HepG2 (cell line): ENCODE data around the gene ESRP2. TPM values are rescaled to one million over a fixed set of nuclear protein-coding genes. Genes with fewer than 3 reads are reported as not detected.

Experiments
- AFF4 ChIP-seq: sonication (generic); formaldehyde crosslinking; IDR thresholded peaks from 2 replicates; pipeline ENCODE4 v1.4.0; 2020; ENCODE audit warnings: missing genetic modification reagents
- ATF5 ChIP-seq: sonication (generic); formaldehyde crosslinking; IDR thresholded peaks from 2 replicates; pipeline ENCODE4 v1.4.0; 2020; ENCODE audit warnings: mild to moderate bottlenecking, low read depth, missing genetic modification reagents
- CBFB ChIP-seq: sonication (generic); formaldehyde crosslinking; IDR thresholded peaks from 2 replicates; pipeline ENCODE4 v1.4.0; 2020; ENCODE audit warnings: missing genetic modification reagents
- CERS6 ChIP-seq: sonication (generic); formaldehyde crosslinking; IDR thresholded peaks from 2 replicates; pipeline ENCODE4 v1.5.0; 2020; ENCODE audit warnings: missing genetic modification reagents
- DRAP1 ChIP-seq: IDR thresholded peaks from 2 replicates; pipeline ENCODE4 v1.6.1; 2016; ENCODE audit warnings: missing genetic modification reagents, missing compliant biosample characterization
- JARID2 ChIP-seq: sonication (generic); formaldehyde crosslinking; IDR thresholded peaks from 2 replicates; pipeline ENCODE4 v1.8.1; 2023; ENCODE audit warnings: missing genetic modification reagents, inconsistent platforms; ENCODE audit not compliant: insufficient replicate concordance
- MAZ ChIP-seq, 2 experiments: sonication (generic) in 1 of 2; formaldehyde crosslinking in 1 of 2; IDR thresholded peaks; 2 replicates each; pipeline versions ENCODE4 v1.5.0 to v1.6.1; 2012 to 2020; ENCODE audit warnings: low read depth in 2 of 2, mild to moderate bottlenecking in 2 of 2, borderline replicate concordance in 1 of 2, improper control_type of control experiment in 1 of 2, low read length in 1 of 2, missing genetic modification reagents in 1 of 2, moderate library complexity in 1 of 2
- MTF1 ChIP-seq: sonication (generic); formaldehyde crosslinking; IDR thresholded peaks from 2 replicates; pipeline ENCODE4 v1.5.0; 2020; ENCODE audit warnings: missing genetic modification reagents
- MXD1 ChIP-seq: sonication (generic); formaldehyde crosslinking; IDR thresholded peaks from 2 replicates; pipeline ENCODE4 v1.4.0; 2020; ENCODE audit warnings: mild to moderate bottlenecking, missing genetic modification reagents
- NFKBIZ ChIP-seq: IDR thresholded peaks from 2 replicates; pipeline ENCODE4 v1.6.1; 2018; ENCODE audit warnings: missing genetic modification reagents, missing compliant biosample characterization
- RFXAP ChIP-seq: sonication (generic); formaldehyde crosslinking; IDR thresholded peaks from 2 replicates; pipeline ENCODE4 v1.4.0; 2020; ENCODE audit warnings: missing genetic modification reagents, borderline replicate concordance
- ZFP62 ChIP-seq: sonication (generic); formaldehyde crosslinking; IDR thresholded peaks from 2 replicates; pipeline ENCODE4 v1.4.0; 2020; ENCODE audit warnings: missing genetic modification reagents
- ZFY ChIP-seq: sonication (generic); formaldehyde crosslinking; IDR thresholded peaks from 2 replicates; pipeline ENCODE4 v1.4.0; 2020; ENCODE audit warnings: missing genetic modification reagents
- ZNF367 ChIP-seq: sonication (generic); formaldehyde crosslinking; IDR thresholded peaks from 2 replicates; pipeline ENCODE4 v1.4.0; 2020; ENCODE audit warnings: missing genetic modification reagents, borderline replicate concordance
- ZNF512 ChIP-seq: sonication (generic); formaldehyde crosslinking; IDR thresholded peaks from 2 replicates; pipeline ENCODE4 v1.4.0; 2020; ENCODE audit warnings: mild to moderate bottlenecking, missing genetic modification reagents
- ZNF550 ChIP-seq: sonication (generic); formaldehyde crosslinking; IDR thresholded peaks from 2 replicates; pipeline ENCODE4 v1.4.0; 2020; ENCODE audit warnings: mild to moderate bottlenecking, missing genetic modification reagents, borderline replicate concordance
- ZNF710 ChIP-seq: sonication (generic); formaldehyde crosslinking; IDR thresholded peaks from 2 replicates; pipeline ENCODE4 v1.5.0; 2020; ENCODE audit warnings: mild to moderate bottlenecking, missing genetic modification reagents, borderline replicate concordance
- polyA plus RNA-seq, 8 experiments: library from polyadenylated mRNA; depleted of rRNA in 3 of 8; stranded (reverse) in 7 of 8; unstranded in 1 of 8; fragments of >200 nt; fragmentation: Illumina TruSeq in 4 of 8; extraction: Trizol in 4 of 8; gene quantifications; 2 replicates each; pipeline versions ENCODE4 v1.2.1 to v1.2.3, GENCODE V29; 2011 to 2016; ENCODE audit warnings: low read depth in 4 of 8, missing spikeins in 1 of 8, mixed read lengths in 1 of 8; ENCODE audit not compliant: insufficient read depth in 1 of 8
- total RNA-seq, 5 experiments: library from RNA; depleted of rRNA; stranded (reverse); fragments of >200 nt; fragmentation: Illumina TruSeq; extraction: Trizol; gene quantifications; 2 replicates each; pipeline ENCODE4 v1.2.3, GENCODE V29; 2016; ENCODE audit warnings: low read depth in 1 of 5

ESRP2 gene
- total and polyA plus RNA-seq, 2 of the 13 experiments (the other 11 are each of a cell fraction or from before 2014, with no cell fraction given): 21.1 to 32.4 TPM

GRCh38 chr16:68237243-68238028 lies 1.5 kb upstream of the ESRP2 start (continued):
- TF ChIP-seq ZNF710 (CRISPR knock-in tag) (no peak; the same call in 1 of the 2 replicates), CERS6 (CRISPR knock-in tag) (0 out of 2 replicates have a peak, but pooled peaks have one; percentile 39), AFF4 (no peak), CBFB (peak; percentile 100), RFXAP (peak; percentile 79), DRAP1 (CRISPR knock-in tag) (peak; percentile 98), ZFP62 (CRISPR knock-in tag) (no peak), NFKBIZ (CRISPR knock-in tag) (0 out of 2 replicates have a peak, but pooled peaks have one; percentile 15), ZNF512 (no peak), ZFY (CRISPR knock-in tag) (no peak; the same call in 1 of the 2 replicates), JARID2 (CRISPR knock-in tag) (peak; percentile 21), ZNF550 (CRISPR knock-in tag) (no peak; the same call in 1 of the 2 replicates), ZNF367 (no peak; the same call in 1 of the 2 replicates), MTF1 (CRISPR knock-in tag) (no peak), MXD1 (CRISPR knock-in tag) (peak; percentile 23; the same call in 1 of the 2 replicates), ATF5 (CRISPR knock-in tag) (no peak), MAZ (IDR thresholded peaks at IDR 0.05; ENCODE audit: borderline replicate concordance, low read depth, low read length) (peak; percentile 100), MAZ (CRISPR knock-in tag; IDR thresholded peaks at IDR 0.05; ENCODE audit: low read depth) (peak; percentile 96)
